ENCODE measurements around the gene TRIM28. TPM values are rescaled to one million over a fixed set of nuclear protein-coding genes. Genes with fewer than 3 reads are reported as not detected.
A peak's percentile ranks its signal among the peaks of the same experiment; 100 is the strongest.

TRIM28 gene
- total and polyA plus RNA-seq, 4 donors: 47.1 to 157 (median 84.2) TPM

DNA sequence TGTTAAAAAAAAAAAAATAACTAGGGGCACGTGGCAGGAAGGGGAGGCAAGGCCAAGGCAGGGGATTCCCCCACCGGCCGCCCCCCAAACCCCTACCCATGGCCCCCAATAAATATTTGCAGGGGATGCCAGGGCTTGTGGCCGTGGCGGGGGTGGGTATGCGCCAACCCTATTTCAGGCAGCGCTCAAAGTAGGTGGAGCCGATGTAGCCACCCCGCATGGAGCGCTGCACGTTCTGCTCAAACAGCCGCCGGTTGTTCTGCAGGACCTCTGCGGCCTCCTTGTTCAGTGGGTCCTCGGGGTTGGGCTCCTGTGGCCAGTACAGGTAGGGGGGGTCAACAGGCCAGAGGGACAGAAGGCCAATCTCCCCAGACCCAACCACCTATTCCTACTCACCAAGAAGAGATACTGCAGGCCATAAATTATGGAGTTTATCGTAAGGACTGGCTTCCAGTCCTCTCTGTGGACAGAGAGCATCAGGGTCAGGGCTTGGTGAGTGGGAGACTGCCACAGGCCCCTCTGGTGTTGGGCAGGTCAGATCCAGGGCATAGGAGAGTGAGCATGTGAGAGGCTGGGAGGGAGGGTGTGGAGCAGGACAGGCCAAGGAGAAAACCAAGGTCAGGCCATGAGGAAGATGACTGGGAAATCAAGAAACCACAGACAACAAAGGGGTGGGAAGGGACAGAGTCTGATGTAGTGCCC is 12.2 kb downstream of the TRIM28 start:
- DNase-seq (ENCODE audit: low spot score): no peak
- no peak overlapping the region for H3K9ac ChIP-seq (ENCODE audit: low read depth in 1 of 2, low read length in 2 of 2)
- TF ChIP-seq YY1 (IDR thresholded peaks at IDR 0.05) (no peak), TAF1 (conservative IDR thresholded peaks at IDR 0.05) (no peak), JUND (IDR thresholded peaks at IDR 0.05) (no peak), SP1 (IDR thresholded peaks at IDR 0.05) (no peak), EGR1 (IDR thresholded peaks at IDR 0.05; ENCODE audit: low read depth in 2 of 2) (no peak), RAD21 (IDR thresholded peaks at IDR 0.05) (no peak), FOXA2 (IDR thresholded peaks at IDR 0.05) (no peak)
- TF ChIP-seq, protein P1, sequence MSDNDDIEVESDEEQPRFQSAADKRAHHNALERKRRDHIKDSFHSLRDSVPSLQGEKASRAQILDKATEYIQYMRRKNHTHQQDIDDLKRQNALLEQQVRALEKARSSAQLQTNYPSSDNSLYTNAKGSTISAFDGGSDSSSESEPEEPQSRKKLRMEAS (IDR thresholded peaks at IDR 0.05): no peak
- TF ChIP-seq, protein P2, sequence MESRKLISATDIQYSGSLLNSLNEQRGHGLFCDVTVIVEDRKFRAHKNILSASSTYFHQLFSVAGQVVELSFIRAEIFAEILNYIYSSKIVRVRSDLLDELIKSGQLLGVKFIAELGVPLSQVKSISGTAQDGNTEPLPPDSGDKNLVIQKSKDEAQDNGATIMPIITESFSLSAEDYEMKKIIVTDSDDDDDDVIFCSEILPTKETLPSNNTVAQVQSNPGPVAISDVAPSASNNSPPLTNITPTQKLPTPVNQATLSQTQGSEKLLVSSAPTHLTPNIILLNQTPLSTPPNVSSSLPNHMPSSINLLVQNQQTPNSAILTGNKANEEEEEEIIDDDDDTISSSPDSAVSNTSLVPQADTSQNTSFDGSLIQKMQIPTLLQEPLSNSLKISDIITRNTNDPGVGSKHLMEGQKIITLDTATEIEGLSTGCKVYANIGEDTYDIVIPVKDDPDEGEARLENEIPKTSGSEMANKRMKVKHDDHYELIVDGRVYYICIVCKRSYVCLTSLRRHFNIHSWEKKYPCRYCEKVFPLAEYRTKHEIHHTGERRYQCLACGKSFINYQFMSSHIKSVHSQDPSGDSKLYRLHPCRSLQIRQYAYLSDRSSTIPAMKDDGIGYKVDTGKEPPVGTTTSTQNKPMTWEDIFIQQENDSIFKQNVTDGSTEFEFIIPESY (IDR thresholded peaks at IDR 0.05): no peak
- H3K27ac ChIP-seq (ENCODE audit: low read depth in 1 of 2, low read length in 2 of 2): peak overlapping the region in 1 of 2 donors; percentile 71
- H3K9me3 ChIP-seq (ENCODE audit: control insufficient read depth in 4 of 4, low read length in 3 of 4): no peaks in the 10 kb centered on the region
- 94% methylated on average over 16 of the region's 16 CpGs for WGBS
- H3K4me3 ChIP-seq (ENCODE audit: low read depth in 1 of 3, low read length in 3 of 3): no peak overlapping the region
- no peaks in the 10 kb centered on the region for H3K27me3 ChIP-seq (ENCODE audit: control insufficient read depth in 4 of 4, insufficient read depth in 4 of 4, low read length in 3 of 4)
- peaks cover 3 to 24% (median 18%) of the 10 kb centered on the region in 4 donors for H3K36me3 ChIP-seq (ENCODE audit: control insufficient read depth in 4 of 4, insufficient read depth in 3 of 4, low read depth in 1 of 4, low read length in 3 of 4)
- H3K4me1 ChIP-seq (ENCODE audit: control insufficient read depth in 4 of 4, insufficient read depth in 4 of 4, low read length in 3 of 4): peaks cover 13 to 47% (median 41%) of the 10 kb centered on the region in 4 donors

DNA sequence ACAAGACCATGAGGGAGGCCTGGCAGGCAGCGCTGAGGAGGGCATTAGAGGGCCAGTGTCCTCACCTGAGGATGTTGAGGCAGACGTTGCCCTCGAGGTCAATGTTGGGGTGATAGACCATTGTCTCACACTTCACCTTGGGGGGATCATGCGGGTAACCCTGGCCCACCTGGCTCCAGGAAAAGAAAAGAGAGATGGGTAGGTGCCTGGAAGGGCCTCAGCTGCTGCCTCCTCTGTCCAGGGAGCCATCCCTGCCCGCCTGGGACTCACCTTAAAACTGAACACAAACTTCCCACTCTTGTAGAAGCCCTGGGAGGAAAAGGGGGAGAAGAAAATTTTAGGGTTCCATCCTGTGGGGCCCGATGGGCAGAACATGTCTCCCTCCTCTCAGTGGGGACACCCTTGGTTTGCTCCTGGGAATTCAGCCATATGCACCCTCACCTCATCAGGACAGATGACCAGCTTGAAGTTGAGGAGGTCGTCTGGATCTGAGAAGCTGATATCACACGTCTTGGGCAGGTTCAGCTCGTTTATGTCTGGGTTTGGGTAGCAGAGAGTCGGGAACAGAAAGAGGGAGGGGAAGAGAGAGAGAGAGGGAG is 12.9 kb downstream of the TRIM28 start:
- H3K4me3 ChIP-seq (ENCODE audit: low read depth in 1 of 3, low read length in 3 of 3): peak overlapping the region in 1 of 3 donors; percentile 15
- TF ChIP-seq, protein P3, sequence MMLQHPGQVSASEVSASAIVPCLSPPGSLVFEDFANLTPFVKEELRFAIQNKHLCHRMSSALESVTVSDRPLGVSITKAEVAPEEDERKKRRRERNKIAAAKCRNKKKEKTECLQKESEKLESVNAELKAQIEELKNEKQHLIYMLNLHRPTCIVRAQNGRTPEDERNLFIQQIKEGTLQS (IDR thresholded peaks at IDR 0.05): no peak
- TF ChIP-seq RAD21 (IDR thresholded peaks at IDR 0.05) (no peak), TAF1 (conservative IDR thresholded peaks at IDR 0.05) (no peak), FOXA1 (IDR thresholded peaks at IDR 0.05) (no peak), HNF4A (conservative IDR thresholded peaks at IDR 0.05) (no peak), SP1 (IDR thresholded peaks at IDR 0.05) (no peak), EGR1 (IDR thresholded peaks at IDR 0.05; ENCODE audit: low read depth in 2 of 2) (no peak), NR2F2 (IDR thresholded peaks at IDR 0.05) (no peak), FOXA2 (IDR thresholded peaks at IDR 0.05) (no peak), GABPA (IDR thresholded peaks at IDR 0.05 in 1 of 2, conservative IDR thresholded peaks at IDR 0.05 in 1 of 2) (no peak)
- TF ChIP-seq, protein P4, sequence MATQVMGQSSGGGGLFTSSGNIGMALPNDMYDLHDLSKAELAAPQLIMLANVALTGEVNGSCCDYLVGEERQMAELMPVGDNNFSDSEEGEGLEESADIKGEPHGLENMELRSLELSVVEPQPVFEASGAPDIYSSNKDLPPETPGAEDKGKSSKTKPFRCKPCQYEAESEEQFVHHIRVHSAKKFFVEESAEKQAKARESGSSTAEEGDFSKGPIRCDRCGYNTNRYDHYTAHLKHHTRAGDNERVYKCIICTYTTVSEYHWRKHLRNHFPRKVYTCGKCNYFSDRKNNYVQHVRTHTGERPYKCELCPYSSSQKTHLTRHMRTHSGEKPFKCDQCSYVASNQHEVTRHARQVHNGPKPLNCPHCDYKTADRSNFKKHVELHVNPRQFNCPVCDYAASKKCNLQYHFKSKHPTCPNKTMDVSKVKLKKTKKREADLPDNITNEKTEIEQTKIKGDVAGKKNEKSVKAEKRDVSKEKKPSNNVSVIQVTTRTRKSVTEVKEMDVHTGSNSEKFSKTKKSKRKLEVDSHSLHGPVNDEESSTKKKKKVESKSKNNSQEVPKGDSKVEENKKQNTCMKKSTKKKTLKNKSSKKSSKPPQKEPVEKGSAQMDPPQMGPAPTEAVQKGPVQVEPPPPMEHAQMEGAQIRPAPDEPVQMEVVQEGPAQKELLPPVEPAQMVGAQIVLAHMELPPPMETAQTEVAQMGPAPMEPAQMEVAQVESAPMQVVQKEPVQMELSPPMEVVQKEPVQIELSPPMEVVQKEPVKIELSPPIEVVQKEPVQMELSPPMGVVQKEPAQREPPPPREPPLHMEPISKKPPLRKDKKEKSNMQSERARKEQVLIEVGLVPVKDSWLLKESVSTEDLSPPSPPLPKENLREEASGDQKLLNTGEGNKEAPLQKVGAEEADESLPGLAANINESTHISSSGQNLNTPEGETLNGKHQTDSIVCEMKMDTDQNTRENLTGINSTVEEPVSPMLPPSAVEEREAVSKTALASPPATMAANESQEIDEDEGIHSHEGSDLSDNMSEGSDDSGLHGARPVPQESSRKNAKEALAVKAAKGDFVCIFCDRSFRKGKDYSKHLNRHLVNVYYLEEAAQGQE (IDR thresholded peaks at IDR 0.05): no peak
- H3K4me1 ChIP-seq (ENCODE audit: control insufficient read depth in 4 of 4, insufficient read depth in 4 of 4, low read length in 3 of 4): peaks cover 17 to 53% (median 45%) of the 10 kb centered on the region in 4 donors
- peaks cover 3 to 17% (median 12%) of the 10 kb centered on the region in 4 donors for H3K36me3 ChIP-seq (ENCODE audit: control insufficient read depth in 4 of 4, insufficient read depth in 3 of 4, low read depth in 1 of 4, low read length in 3 of 4)
- peak overlapping the region; percentile 87 to 100 for H3K27ac ChIP-seq (ENCODE audit: low read depth in 1 of 2, low read length in 2 of 2)
- DNase-seq (ENCODE audit: low spot score): no peak
- WGBS: 66% methylated on average over 10 of the region's 10 CpGs
- no peaks in the 10 kb centered on the region for H3K9me3 ChIP-seq (ENCODE audit: control insufficient read depth in 4 of 4, low read length in 3 of 4)
- H3K9ac ChIP-seq (ENCODE audit: low read depth in 1 of 2, low read length in 2 of 2): peak overlapping the region in 1 of 2 donors; percentile 31
- H3K27me3 ChIP-seq (ENCODE audit: control insufficient read depth in 4 of 4, insufficient read depth in 4 of 4, low read length in 3 of 4): no peaks in the 10 kb centered on the region
